ENCODE data around the gene APBA1.

The APBA1 gene

DNA sequence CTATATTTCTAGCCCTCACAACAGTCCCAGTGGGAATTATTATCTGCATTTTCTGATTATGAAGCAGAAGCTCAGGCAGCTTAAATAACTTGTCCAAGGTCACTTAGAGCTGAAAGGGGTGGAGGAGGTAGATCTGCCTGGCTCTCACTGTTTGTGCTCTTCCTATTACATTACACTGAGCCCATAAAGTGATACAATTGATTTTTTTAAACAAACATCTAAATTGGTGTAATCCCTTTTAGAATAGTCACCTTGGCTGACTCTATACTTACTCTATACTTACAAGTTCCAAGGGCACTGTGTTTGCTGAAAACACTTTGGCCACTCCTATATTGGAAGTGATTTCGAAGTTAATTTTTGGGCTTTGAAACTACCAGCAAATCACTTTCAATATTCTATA lies 144.7 kb downstream of the APBA1 start:
- TF ChIP-seq ZNF274 (IDR thresholded peaks at IDR 0.05; ENCODE audit: low read depth, low read length): no peak
- H3K4me3 ChIP-seq (ENCODE audit: low read length): no peak overlapping the region

DNA sequence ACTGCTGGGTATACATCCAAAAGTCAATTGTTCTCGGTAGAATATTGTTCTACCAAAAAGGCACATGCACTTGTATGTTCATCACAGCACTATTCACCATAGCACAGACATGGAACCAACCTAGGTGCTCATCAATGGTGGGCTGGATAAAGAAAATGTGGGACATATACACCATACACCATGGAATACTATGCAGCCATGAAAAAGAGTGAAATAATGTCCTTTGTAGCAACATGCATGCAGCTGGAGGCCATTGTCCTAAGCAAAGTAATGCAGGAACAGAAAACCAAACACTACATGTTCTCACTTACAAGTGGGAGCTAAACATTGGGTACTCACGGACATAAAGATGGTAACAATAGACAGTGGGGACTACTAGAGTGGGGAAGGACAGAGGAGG lies 145.5 kb downstream of the APBA1 start:
- TF ChIP-seq ZNF274 (IDR thresholded peaks at IDR 0.05; ENCODE audit: low read depth, low read length): no peak
- no peak overlapping the region for H3K4me3 ChIP-seq (ENCODE audit: low read length)

DNA sequence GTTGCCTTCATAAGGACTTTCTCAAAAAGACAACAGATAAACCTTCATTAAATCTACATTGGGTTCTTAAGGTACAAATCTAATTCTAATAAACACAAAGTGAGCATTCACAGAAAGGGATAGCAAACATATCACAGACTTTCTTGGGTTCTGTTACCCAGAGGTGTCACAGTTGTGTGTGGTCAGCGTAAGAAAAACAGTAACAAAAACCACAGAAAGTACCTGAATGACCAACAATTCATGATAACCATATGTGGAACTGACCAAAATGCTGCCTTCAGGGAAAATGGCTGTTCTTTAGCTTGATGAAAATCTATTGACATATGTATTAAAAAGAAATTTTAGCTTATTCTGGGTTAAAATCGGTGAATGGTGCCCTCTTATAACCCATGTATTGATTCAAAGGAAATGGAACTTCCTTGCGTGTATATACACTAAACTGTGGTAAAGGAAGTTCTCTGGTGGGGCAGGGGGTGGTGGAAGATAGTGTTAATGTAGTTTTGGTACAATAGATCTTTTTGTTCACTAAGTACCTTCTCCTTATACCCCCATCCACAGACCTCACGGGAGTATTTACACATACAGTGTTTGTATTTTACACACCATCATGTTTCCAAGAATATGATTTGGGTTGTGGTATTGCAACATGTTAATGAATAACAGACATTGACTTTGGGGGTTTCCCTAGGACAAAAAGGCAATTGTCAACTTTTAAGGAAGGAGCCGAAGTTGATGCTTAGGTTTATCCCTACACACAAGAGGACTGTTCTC lies 152.5 kb downstream of the APBA1 start:
- no peak for TF ChIP-seq ZNF274 (IDR thresholded peaks at IDR 0.05; ENCODE audit: low read depth, low read length)
- no peak overlapping the region for H3K4me3 ChIP-seq (ENCODE audit: low read length)

DNA sequence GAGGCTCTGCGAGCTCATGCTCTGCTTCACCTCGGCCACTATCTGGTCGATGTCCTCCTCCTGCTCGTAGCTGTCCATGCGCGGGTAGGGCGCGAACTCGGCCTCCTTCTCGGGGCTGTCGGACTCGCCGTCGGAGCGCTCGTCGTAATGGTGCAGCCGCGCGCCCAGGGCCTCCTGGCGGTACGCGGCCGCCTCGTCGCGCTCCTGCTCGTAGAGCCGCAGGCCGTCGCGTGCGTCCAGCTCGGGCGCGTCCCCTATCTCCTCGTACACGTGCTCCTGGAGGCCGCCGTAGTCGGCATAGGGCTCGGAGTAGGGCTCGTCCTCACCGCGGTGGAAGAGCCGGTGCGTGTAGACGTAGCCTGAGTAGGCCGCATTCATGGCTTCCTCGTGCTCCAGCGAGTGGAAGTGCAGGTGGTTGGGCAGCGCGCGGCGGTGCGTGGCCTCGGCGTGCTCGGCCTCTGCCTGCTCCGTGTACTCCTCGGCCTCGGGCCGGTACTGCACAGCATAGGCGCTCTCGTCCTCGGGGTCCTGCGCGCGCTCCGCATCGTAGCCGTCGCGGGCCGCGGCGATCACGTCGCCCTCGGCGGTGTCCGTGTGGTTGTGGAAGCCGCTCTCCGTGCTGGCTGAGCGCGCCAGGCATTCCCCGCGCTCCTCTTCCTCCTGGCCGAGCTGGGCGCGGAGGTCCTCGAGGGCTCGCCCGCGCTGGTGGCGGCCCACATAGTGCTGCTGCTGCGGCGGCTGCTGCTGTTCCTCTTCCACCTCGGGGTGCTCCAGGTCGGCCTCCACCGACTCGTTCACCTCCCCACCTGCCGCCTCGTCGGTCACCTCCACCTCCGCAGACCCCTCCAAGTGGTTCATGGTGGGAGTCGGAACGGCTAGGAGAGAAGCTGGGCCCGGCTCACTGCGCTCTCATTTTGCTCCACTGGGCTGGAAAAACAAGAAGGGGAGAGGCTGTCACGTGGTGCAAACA lies 155.5 kb downstream of the APBA1 start:
- no peak for TF ChIP-seq ZNF274 (IDR thresholded peaks at IDR 0.05; ENCODE audit: low read depth, low read length)
- H3K4me3 ChIP-seq (ENCODE audit: low read length): no peak overlapping the region

DNA sequence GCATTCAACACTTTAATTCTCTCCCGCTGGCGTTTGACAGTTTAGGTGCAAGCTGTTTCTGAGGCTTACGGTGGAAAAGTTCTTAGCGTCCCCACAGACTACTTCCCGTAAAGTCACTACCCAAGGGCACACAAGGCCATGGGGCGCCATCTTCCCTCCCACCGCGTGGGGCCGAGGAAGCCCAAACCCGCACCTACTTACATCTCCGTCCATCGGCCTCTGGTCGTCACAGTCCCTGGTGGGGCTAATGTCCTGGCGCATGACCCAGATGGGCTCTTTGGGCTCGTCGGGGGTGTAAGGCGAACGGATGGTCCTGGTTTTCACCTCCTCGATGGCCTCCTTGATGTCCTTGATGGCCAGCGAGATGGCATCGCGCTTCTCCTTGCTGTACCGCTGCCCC lies 156.4 kb downstream of the APBA1 start:
- no peak overlapping the region for H3K4me3 ChIP-seq (ENCODE audit: low read length)
- no peak for TF ChIP-seq ZNF274 (IDR thresholded peaks at IDR 0.05; ENCODE audit: low read depth, low read length)

DNA sequence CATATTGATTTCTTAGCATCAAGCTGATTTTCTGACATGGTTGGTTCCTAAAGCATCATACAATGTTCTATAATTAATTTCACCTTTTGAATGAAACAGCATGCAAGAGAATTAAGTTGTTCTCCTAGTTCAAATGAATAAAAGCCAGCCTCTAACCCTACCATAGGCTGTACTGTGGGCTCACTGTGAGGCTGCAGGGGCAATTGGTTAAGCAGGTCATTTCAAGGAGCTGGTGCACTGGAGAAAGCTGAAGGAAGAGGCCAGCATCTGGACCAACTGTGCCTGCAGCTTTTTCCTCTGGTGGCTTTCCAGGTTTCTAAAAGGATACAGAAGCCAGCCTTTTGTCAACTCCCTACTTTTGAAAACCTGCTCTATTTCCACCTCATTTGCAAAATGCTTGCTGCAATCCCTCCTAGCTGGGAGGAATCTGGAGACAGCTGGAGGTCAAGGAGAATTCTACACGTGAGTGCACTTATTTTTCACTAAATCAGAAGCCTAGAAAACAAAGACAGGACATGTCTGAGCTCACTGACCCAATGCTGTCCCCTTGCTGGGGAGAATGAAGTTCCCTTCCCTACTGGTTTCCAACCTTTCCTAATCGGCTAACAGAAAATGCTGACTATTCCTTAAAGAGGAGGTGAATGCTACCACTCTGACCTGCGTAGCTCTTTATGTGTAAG lies 158.9 kb downstream of the APBA1 start:
- TF ChIP-seq ZNF274 (IDR thresholded peaks at IDR 0.05; ENCODE audit: low read depth, low read length): no peak
- no peak overlapping the region for H3K4me3 ChIP-seq (ENCODE audit: low read length)

DNA sequence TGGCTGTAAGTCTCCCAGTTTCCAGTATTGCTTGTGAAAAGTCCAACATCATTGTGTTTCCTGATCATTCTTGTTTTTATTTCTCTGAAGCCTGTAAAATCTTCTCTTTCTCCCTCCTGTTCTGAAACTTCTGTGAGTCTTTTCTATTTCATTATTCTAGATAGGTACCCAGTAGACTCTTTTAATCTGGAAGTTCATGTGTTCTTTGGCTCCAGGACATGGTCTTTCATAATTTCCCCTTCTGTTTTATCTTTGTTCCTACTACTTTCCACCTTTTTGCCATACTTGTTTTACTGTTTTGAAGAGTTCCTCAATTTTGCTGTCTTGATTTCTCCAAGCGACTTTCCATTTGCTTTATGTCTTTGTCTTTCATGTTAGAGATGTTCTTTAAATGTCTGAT lies 168.1 kb downstream of the APBA1 start:
- no peak for TF ChIP-seq ZNF274 (IDR thresholded peaks at IDR 0.05; ENCODE audit: low read depth, low read length)
- no peak overlapping the region for H3K4me3 ChIP-seq (ENCODE audit: low read length)

DNA sequence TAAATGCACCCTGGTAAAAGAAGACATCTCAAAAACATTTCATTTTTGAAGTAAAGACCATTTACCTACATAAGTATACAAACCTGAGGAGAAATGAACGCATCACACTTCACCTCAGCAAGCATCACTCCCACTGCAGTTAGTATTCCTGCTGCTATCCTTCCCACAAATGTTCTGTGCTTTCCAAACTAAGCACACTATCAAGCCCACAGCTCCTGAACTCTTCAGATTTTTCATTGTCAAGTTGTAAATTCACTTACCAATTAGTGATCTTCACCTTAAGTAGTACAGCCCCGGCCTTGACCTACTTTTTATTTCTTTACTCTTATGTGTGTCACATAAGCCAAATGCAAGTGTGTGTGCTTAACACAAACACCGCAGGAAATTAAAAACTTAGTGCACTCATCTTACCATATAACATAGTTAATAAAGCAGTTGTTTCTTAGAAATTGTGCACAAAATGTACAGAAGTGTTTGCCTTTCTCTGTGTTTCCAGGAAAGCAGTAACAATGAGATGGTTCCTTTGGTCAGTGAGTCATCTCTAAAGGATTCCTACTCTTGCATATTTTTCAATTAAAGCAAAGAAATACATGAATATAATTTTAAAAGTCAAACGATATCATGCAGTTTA lies 169.4 kb downstream of the APBA1 start:
- H3K4me3 ChIP-seq (ENCODE audit: low read length): no peak overlapping the region
- no peak for TF ChIP-seq ZNF274 (IDR thresholded peaks at IDR 0.05; ENCODE audit: low read depth, low read length)

DNA sequence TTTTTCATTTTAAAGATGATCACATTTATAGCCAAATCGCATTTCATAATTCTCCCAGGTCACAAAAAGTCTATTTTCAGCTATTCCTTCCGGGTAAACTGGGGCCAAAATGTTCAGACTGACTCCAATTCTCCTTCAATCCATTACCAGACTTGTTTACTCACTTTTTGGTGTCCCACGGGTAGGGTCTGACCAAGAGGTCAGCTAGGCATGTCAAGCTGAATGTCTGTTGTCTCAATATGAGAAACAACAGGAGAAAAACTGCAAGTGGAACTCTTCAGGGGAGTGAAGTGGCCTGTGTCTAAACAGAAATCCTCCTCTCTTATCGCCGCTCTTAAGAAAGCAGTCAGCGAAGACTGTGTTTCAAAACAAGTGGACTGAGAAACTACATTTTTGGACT lies 171.3 kb downstream of the APBA1 start:
- no peak overlapping the region for H3K4me3 ChIP-seq (ENCODE audit: low read length)
- TF ChIP-seq ZNF274 (IDR thresholded peaks at IDR 0.05; ENCODE audit: low read depth, low read length): no peak

DNA sequence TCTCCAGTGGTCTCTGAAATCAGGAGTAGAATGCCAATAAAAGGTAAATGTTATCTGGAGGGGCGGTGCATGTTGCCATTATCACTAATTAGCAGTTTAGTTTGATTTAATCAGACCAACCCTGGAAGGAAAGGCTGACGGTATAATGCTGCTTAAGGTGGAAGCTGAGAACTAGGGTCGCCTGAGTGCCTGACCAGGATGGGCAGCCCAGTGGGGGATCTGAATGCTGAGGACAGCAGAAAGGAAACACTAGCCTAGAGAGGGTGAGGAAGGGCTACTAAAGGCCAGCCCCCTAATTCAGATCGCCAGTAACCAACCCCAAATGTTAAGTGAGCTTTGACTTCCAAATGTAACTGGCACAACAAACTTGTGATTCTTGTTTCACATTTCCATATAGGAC lies 172.2 kb downstream of the APBA1 start:
- TF ChIP-seq ZNF274 (IDR thresholded peaks at IDR 0.05; ENCODE audit: low read depth, low read length): no peak
- H3K4me3 ChIP-seq (ENCODE audit: low read length): no peak overlapping the region

DNA sequence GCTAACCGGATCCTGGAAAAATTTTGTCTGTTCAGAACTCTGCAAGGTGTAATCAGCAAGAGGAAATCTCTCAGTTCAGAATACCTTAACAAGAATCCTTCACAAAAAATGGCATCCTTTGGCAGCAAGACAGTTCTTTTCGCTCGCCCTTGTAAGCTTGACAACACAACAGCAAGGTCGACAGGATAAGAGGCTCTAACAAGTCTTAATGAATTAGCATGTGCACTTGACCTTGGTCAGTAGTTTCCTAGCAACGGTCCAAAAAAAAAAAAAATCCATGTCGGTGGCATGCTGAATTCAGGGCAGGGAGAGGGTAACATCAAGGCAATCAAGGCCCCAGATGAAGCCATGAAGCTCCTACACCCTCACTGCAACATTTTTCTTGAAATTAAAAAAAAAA lies 172.8 kb downstream of the APBA1 start:
- H3K4me3 ChIP-seq (ENCODE audit: low read length): no peak overlapping the region
- TF ChIP-seq ZNF274 (IDR thresholded peaks at IDR 0.05; ENCODE audit: low read depth, low read length): no peak

DNA sequence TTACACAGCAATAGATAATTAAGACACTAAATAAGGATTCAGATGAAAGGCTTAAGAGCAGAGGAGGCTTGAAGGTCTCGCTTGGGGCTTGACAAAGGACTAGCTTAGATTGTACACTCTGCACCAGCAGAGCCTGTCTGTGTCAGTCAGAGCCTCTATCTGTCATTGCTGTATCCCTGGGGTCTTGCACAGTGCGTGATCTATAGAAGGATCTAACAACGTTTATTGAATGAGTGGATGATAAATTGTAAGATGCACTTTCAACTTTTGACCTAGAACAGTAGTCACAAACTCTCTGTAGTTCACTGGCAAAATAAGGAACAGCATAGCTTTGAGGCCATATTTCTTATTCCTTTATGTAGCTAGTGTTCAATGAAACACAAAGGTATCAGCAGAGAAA lies 173.7 kb downstream of the APBA1 start:
- TF ChIP-seq ZNF274 (IDR thresholded peaks at IDR 0.05; ENCODE audit: low read depth, low read length): no peak
- H3K4me3 ChIP-seq (ENCODE audit: low read length): no peak overlapping the region

DNA sequence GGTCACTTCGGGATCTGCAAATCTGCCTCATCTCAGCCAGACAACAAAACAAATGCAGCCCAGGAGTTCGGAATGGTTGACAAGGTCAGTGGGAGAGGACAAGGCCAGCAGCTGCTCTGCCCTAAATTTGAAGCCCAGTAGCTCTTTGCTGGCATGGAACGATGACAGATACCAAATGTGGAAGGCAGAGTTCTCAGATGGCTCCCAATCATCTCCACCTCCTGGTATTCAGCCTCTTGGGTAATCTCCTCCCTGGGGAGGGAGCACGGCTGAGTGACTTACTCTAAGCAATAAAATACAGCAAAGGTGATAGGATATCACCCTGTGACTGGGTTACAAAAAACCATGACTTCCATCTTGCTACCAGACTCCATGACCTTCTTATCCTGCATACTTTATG lies 174.4 kb downstream of the APBA1 start:
- no peak for TF ChIP-seq ZNF274 (IDR thresholded peaks at IDR 0.05; ENCODE audit: low read depth, low read length)
- H3K4me3 ChIP-seq (ENCODE audit: low read length): no peak overlapping the region

DNA sequence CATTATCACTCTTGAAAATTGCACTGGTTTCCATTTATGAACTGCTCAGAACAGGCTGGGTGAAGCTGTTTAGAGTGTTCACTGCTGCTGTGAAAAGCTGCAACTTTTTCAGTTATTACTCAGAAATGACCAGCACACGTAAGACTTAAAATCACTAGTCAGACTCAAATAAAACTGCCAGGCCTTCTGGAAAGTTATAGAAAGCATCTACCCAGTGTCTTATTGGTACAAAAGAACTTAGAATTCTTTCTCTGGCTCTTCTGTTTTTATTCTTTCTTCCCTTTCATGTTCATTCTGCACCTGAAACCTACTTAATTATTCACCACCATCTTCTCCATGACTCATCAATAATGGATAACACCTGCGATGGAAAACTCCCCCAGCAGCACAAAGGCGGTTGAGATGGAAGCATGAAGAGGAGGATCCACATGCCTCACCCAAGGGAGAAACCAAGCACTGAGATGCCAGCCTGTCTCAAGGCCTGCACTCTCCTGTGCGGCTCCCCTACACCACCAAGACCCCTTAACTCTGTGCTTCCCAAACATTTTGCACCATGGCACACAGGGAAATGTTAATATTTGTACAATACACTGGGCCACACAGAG lies 175.2 kb downstream of the APBA1 start:
- no peak overlapping the region for H3K4me3 ChIP-seq (ENCODE audit: low read length)
- TF ChIP-seq ZNF274 (IDR thresholded peaks at IDR 0.05; ENCODE audit: low read depth, low read length): no peak

Data from GM08714 (cell line).